Parathyroid adenoma (tissue), 2 donors: Measurements from ENCODE around the gene FBXW7.

ENCODE experiments used
- H2AFZ ChIP-seq: fragments of 300-600 bp; sonication (generic); one replicate; pipeline ENCODE4 v1.7.0; 2017; ENCODE audit warnings: antibody characterized with exemption, mild to moderate bottlenecking
- H3K27ac ChIP-seq: fragments of 300-600 bp; sonication (generic); one replicate; pipeline ENCODE4 v1.7.0; 2017
- H3K27me3 ChIP-seq: fragments of 300-600 bp; sonication (generic); one replicate; pipeline ENCODE4 v1.7.0; 2017; ENCODE audit warnings: low read length; ENCODE audit not compliant: control insufficient read depth, insufficient read depth
- H3K36me3 ChIP-seq: fragments of 300-600 bp; sonication (generic); one replicate; pipeline ENCODE4 v1.7.0; 2017; ENCODE audit warnings: low read length; ENCODE audit not compliant: control insufficient read depth, insufficient read depth
- H3K4me1 ChIP-seq: fragments of 300-600 bp; sonication (generic); one replicate; pipeline ENCODE4 v1.7.0; 2017; ENCODE audit warnings: control low read depth
- H3K4me2 ChIP-seq: fragments of 300-600 bp; sonication (generic); one replicate; pipeline ENCODE4 v1.7.0; 2017; ENCODE audit warnings: low read length
- H3K4me3 ChIP-seq: fragments of 300-600 bp; sonication (generic); one replicate; pipeline ENCODE4 v1.7.0; 2017; ENCODE audit warnings: low read depth, low read length
- H3K79me2 ChIP-seq: fragments of 300-600 bp; sonication (generic); one replicate; pipeline ENCODE4 v1.7.0; 2017; ENCODE audit warnings: control low read depth
- H3K9ac ChIP-seq: fragments of 300-600 bp; sonication (generic); one replicate; pipeline ENCODE4 v1.7.0; 2017; ENCODE audit warnings: mild to moderate bottlenecking
- H3K9me3 ChIP-seq: fragments of 300-600 bp; sonication (generic); one replicate; pipeline ENCODE4 v1.7.0; 2017; ENCODE audit warnings: low read length; ENCODE audit not compliant: control insufficient read depth
- CTCF ChIP-seq: fragments of 300-600 bp; sonication (generic); IDR thresholded peaks from one replicate; pipeline ENCODE4 v1.7.0; 2017; ENCODE audit warnings: antibody characterized with exemption, mild to moderate bottlenecking
- donor health status: primary hyperparathyroidism.

FBXW7 gene

GRCh38 chr4:152448038-152448707 lies 87.7 kb downstream of the FBXW7 start:
- Histone ChIP-seq H3K4me2 (no peak overlapping the region), H3K27me3 (no peaks in the 10 kb centered on the region), H3K4me1 (no peaks in the 10 kb centered on the region), H2AFZ (no peak overlapping the region), H3K79me2 (peaks cover under 1% of the 10 kb centered on the region), H3K36me3 (no peaks in the 10 kb centered on the region), H3K4me3 (no peak overlapping the region), H3K9ac (no peak overlapping the region), H3K27ac (no peak overlapping the region), H3K9me3 (no peaks in the 10 kb centered on the region)
- no peak for TF ChIP-seq CTCF

GRCh38 chr4:152443859-152444258 lies 92.0 kb downstream of the FBXW7 start:
- Histone ChIP-seq H3K4me3 (no peak overlapping the region), H3K4me2 (no peak overlapping the region), H3K36me3 (no peaks in the 10 kb centered on the region), H3K79me2 (no peaks in the 10 kb centered on the region), H3K9me3 (no peaks in the 10 kb centered on the region), H3K27me3 (no peaks in the 10 kb centered on the region), H3K4me1 (no peaks in the 10 kb centered on the region), H3K9ac (no peak overlapping the region), H3K27ac (no peak overlapping the region), H2AFZ (no peak overlapping the region)
- TF ChIP-seq CTCF, result no peak

- Histone ChIP-seq H3K4me1 (no peaks in the 10 kb centered on the region), H3K4me3 (no peak overlapping the region), H3K9me3 (no peaks in the 10 kb centered on the region), H3K79me2 (peaks cover 4% of the 10 kb centered on the region), H3K9ac (no peak overlapping the region), H3K36me3 (no peaks in the 10 kb centered on the region), H3K27me3 (no peaks in the 10 kb centered on the region), H2AFZ (no peak overlapping the region), H3K4me2 (no peak overlapping the region), H3K27ac (no peak overlapping the region)
- no peak for TF ChIP-seq CTCF
These were observed 98.3 kb downstream of the FBXW7 start for GRCh38 chr4:152437561-152437960.

- Histone ChIP-seq H3K27ac (no peak overlapping the region), H3K4me3 (no peak overlapping the region), H3K9me3 (no peaks in the 10 kb centered on the region), H3K4me2 (no peak overlapping the region), H2AFZ (no peak overlapping the region), H3K4me1 (peaks cover under 1% of the 10 kb centered on the region), H3K27me3 (no peaks in the 10 kb centered on the region), H3K9ac (no peak overlapping the region), H3K79me2 (peaks cover 4% of the 10 kb centered on the region), H3K36me3 (no peaks in the 10 kb centered on the region)
- TF ChIP-seq CTCF, result no peak
These were observed 99.5 kb downstream of the FBXW7 start for GRCh38 chr4:152436384-152436783.

GRCh38 chr4:152434011-152434410 lies 101.9 kb downstream of the FBXW7 start:
- no peak overlapping the region for H3K4me3 ChIP-seq
- H2AFZ ChIP-seq, result no peak overlapping the region
- no peaks in the 10 kb centered on the region for H3K9me3 ChIP-seq
- no peak overlapping the region for H3K9ac ChIP-seq
- no peak for TF ChIP-seq CTCF
- H3K4me1 ChIP-seq, result peaks cover 3% of the 10 kb centered on the region
- H3K27ac ChIP-seq, result no peak overlapping the region
- peaks cover 4% of the 10 kb centered on the region for H3K79me2 ChIP-seq
- H3K27me3 ChIP-seq, result no peaks in the 10 kb centered on the region
- no peak overlapping the region for H3K4me2 ChIP-seq
- H3K36me3 ChIP-seq, result no peaks in the 10 kb centered on the region
